ENCODE results near the gene ALG6. TPM values are rescaled to one million over a fixed set of nuclear protein-coding genes. Genes with fewer than 3 reads are reported as not detected.

ALG6 gene
- total RNA-seq, 1 donor from 2014 or later = 5.7 TPM

GRCh38 chr1:63423649-63424048, 56.2 kb downstream of the ALG6 start:
- no peak overlapping the region for H3K4me3 ChIP-seq
- no peaks in the 10 kb centered on the region for H3K9me3 ChIP-seq
- H3K27ac ChIP-seq = no peak overlapping the region
- intact Hi-C loops (cut with DNase I) = no loop called here
- no peaks in the 10 kb centered on the region for H3K4me1 ChIP-seq
- DNase-seq (ENCODE audit: low spot score in 2 of 2) = no peak
- H3K36me3 ChIP-seq = peaks cover 0 to 9% of the 10 kb centered on the region in 2 donors
- TF ChIP-seq, protein P1, sequence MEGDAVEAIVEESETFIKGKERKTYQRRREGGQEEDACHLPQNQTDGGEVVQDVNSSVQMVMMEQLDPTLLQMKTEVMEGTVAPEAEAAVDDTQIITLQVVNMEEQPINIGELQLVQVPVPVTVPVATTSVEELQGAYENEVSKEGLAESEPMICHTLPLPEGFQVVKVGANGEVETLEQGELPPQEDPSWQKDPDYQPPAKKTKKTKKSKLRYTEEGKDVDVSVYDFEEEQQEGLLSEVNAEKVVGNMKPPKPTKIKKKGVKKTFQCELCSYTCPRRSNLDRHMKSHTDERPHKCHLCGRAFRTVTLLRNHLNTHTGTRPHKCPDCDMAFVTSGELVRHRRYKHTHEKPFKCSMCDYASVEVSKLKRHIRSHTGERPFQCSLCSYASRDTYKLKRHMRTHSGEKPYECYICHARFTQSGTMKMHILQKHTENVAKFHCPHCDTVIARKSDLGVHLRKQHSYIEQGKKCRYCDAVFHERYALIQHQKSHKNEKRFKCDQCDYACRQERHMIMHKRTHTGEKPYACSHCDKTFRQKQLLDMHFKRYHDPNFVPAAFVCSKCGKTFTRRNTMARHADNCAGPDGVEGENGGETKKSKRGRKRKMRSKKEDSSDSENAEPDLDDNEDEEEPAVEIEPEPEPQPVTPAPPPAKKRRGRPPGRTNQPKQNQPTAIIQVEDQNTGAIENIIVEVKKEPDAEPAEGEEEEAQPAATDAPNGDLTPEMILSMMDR (IDR thresholded peaks at IDR 0.05) = no peak
- H3K27me3 ChIP-seq = no peaks in the 10 kb centered on the region

DNA sequence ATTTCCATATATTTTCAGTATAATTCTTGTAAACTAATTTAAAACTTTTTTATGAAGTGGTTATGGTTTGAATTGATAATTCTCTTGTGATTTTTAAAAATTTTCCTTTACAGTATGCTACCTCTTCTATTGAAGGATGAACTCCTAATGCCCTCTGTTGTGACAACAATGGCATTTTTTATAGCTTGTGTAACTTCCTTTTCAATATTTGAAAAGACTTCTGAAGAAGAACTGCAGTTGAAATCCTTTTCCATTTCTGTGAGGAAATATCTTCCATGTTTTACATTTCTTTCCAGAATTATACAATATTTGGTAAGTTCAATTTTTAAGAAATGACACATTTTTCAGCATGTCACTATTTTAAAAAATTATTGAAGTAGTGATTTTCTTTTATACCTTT, 61.4 kb downstream of the ALG6 start:
- no peak for DNase-seq (ENCODE audit: low spot score in 2 of 2)
- H3K27ac ChIP-seq = no peak overlapping the region
- TF ChIP-seq, protein P1 (IDR thresholded peaks at IDR 0.05) = no peak
- H3K9me3 ChIP-seq = peaks cover 0 to 8% of the 10 kb centered on the region in 2 donors
- peaks cover 16 to 19% of the 10 kb centered on the region in 2 donors for H3K36me3 ChIP-seq
- intact Hi-C loops (cut with DNase I) = no loop called here
- H3K4me3 ChIP-seq = no peak overlapping the region
- no peaks in the 10 kb centered on the region for H3K27me3 ChIP-seq
- no peaks in the 10 kb centered on the region for H3K4me1 ChIP-seq

- TF ChIP-seq, protein P1 (IDR thresholded peaks at IDR 0.05) = no peak
- Histone ChIP-seq H3K4me1 (no peaks in the 10 kb centered on the region), H3K27ac (no peak overlapping the region), H3K9me3 (peaks cover 0 to 8% of the 10 kb centered on the region in 2 donors), H3K4me3 (no peak overlapping the region), H3K36me3 (peaks cover 16 to 19% of the 10 kb centered on the region in 2 donors), H3K27me3 (no peaks in the 10 kb centered on the region)
- no peak for DNase-seq (ENCODE audit: low spot score in 2 of 2)
- intact Hi-C loops (cut with DNase I) = no loop called here
Observed at GRCh38 chr1:63429281-63429680, 61.9 kb downstream of the ALG6 start.

- no peaks in the 10 kb centered on the region for H3K4me1 ChIP-seq
- intact Hi-C loops (cut with DNase I) = no loop called here
- TF ChIP-seq, protein P1 (IDR thresholded peaks at IDR 0.05) = no peak
Observed at GRCh38 chr1:63435161-63435560, 67.7 kb downstream of the ALG6 start.

GRCh38 chr1:63442141-63442475, 74.7 kb downstream of the ALG6 start:
- H3K27ac ChIP-seq = no peak overlapping the region
- no peak overlapping the region for H3K4me3 ChIP-seq
- TF ChIP-seq, protein P1 (IDR thresholded peaks at IDR 0.05) = no peak
- H3K9me3 ChIP-seq = no peaks in the 10 kb centered on the region
- intact Hi-C loops (cut with DNase I) = no loop called here
- DNase-seq (ENCODE audit: low spot score in 2 of 2) = no peak
- H3K4me1 ChIP-seq = no peaks in the 10 kb centered on the region
- peaks cover 0 to 3% of the 10 kb centered on the region in 2 donors for H3K36me3 ChIP-seq
- no peaks in the 10 kb centered on the region for H3K27me3 ChIP-seq

More at GRCh38 chr1:63435161-63435560, 67.7 kb downstream of the ALG6 start:
- no peak for DNase-seq (ENCODE audit: low spot score in 2 of 2)
- H3K27me3 ChIP-seq = no peaks in the 10 kb centered on the region
- H3K4me3 ChIP-seq = no peak overlapping the region
- H3K36me3 ChIP-seq = peaks cover 5 to 7% of the 10 kb centered on the region in 2 donors
- H3K27ac ChIP-seq = no peak overlapping the region
- H3K9me3 ChIP-seq = peaks cover 0 to 8% of the 10 kb centered on the region in 2 donors

- intact Hi-C loops (cut with DNase I) = no loop called here
Observed at GRCh38 chr1:63448731-63449246, 81.4 kb downstream of the ALG6 start.

More at GRCh38 chr1:63448731-63449246, 81.4 kb downstream of the ALG6 start:
- Histone ChIP-seq H3K27ac (no peak overlapping the region), H3K4me3 (no peak overlapping the region), H3K4me1 (no peaks in the 10 kb centered on the region), H3K36me3 (no peaks in the 10 kb centered on the region), H3K9me3 (no peaks in the 10 kb centered on the region), H3K27me3 (no peaks in the 10 kb centered on the region)
- TF ChIP-seq, protein P1 (IDR thresholded peaks at IDR 0.05) = no peak
- DNase-seq (ENCODE audit: low spot score in 2 of 2) = no peak

Data from ascending aorta (tissue), 2 donors.